Stimulated activated naive B cell treated with anti-CD40 and anti-IgM and Interleukin-4, amounts not matched to agents 10 μg/mL and 1 μg/mL and 100 μg/mL, for 72 hours (primary cell): Measurements from ENCODE around the gene DAB1.

Experiments
- ATAC-seq, 2 donors: fragments of 150-1000 bp; cut with Tn5 transposase; replicated peaks; 2 replicates each; pipeline ENCODE4 v1.10.0; 2021; ENCODE audit warnings: moderate library complexity in 1 of 2
- DNase-seq: peaks from one replicate; pipeline ENCODE4 v3.0.0; 2021
- H3K27ac Mint-ChIP-seq: one replicate; pipeline ENCODE4 v1.8.0; 2022; ENCODE audit warnings: mild to moderate bottlenecking, mixed read lengths
- H3K27me3 Mint-ChIP-seq, 2 donors: one replicate each; pipeline ENCODE4 v1.8.0; 2022; ENCODE audit warnings: mixed read lengths in 2 of 2
- H3K36me3 Mint-ChIP-seq, 2 donors: one replicate each; pipeline ENCODE4 v1.8.0; 2022; ENCODE audit warnings: mixed read lengths in 2 of 2, mild to moderate bottlenecking in 1 of 2
- H3K4me1 Mint-ChIP-seq, 2 donors: one replicate each; pipeline ENCODE4 v1.8.0; 2022; ENCODE audit warnings: mixed read lengths in 2 of 2, mild to moderate bottlenecking in 1 of 2
- H3K4me3 Mint-ChIP-seq, 2 donors: one replicate each; pipeline ENCODE4 v1.8.0; 2022; ENCODE audit warnings: mild to moderate bottlenecking in 2 of 2, mixed read lengths in 2 of 2, moderate library complexity in 1 of 2
- H3K9me3 Mint-ChIP-seq, 2 donors: one replicate each; pipeline ENCODE4 v1.8.0; 2022; ENCODE audit warnings: mixed read lengths in 2 of 2, mild to moderate bottlenecking in 1 of 2

DAB1 gene

GRCh38 chr1:57307392-57308170, 116.3 kb downstream of the DAB1 start:
- Mint-ChIP-seq H3K36me3 (no peaks in the 10 kb centered on the region), H3K27ac (no peak overlapping the region), H3K4me3 (no peak overlapping the region), H3K9me3 (peaks cover 6 to 7% of the 10 kb centered on the region in 2 donors), H3K4me1 (peaks cover 0 to 5% of the 10 kb centered on the region in 2 donors), H3K27me3 (no peaks in the 10 kb centered on the region)
- DNase-seq (no peak), ATAC-seq (peak; percentile 36 to 67)

DNA sequence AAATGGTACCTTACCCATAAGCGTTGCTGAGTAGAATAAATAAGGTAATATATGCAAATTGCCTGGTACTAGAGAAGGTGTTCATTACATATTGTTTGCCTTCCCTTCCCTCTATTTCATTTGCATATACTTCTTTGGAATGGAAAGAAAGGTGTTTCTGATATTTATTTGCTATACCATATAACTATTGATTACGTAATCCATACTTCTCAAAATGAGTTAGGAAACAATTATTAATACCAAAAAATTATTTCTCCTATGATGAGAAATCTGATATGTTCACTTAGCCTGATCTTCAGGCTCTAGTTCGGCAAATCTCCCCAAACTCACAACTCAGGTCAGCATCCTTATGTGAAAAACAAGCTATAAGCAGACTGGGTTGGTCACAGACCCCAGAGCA, 119.3 kb downstream of the DAB1 start:
- H3K4me1 Mint-ChIP-seq = peaks cover 0 to 5% of the 10 kb centered on the region in 2 donors
- H3K27ac Mint-ChIP-seq = no peak overlapping the region
- H3K9me3 Mint-ChIP-seq = peaks cover 7 to 8% of the 10 kb centered on the region in 2 donors
- DNase-seq (no peak), ATAC-seq (no peak)
- H3K27me3 Mint-ChIP-seq = peaks cover 0 to 3% of the 10 kb centered on the region in 2 donors
- no peak overlapping the region for H3K4me3 Mint-ChIP-seq
- H3K36me3 Mint-ChIP-seq = no peaks in the 10 kb centered on the region

DNA sequence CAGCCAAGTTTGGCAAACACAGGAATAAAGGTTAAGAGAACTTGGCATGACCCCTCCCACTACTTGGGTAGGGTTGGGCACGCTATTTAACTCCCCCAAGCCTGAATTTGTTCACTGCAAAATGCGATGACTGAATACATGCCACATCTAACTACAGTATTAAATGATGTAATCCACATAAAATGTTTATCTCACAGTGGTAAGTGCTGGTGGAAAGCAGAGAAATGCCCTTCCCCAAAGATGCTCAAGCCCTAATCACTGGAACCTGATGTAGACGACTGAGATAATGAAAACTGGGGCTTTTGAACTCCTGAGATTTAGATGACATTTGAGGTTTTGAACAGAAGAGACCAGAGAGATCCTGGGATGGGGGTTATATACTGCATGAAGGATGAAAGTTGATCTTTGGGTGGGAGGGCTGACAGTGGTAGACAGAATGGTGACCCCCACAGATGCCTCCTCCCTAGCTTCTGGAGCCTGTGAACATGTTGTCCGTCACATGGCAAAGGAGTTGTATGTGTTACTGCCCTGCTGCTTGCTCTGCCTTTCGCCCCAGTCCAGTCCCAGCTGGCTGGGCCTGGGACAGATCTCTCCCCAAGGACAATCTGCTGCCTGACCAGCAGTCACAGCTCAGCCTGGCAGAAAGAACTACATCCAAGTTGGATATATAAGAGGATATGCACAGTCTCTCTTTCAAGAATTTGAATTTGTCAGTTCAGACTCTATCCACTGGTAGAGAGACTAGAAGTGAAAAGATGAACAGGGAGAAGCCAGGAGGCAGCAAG, 120.9 kb downstream of the DAB1 start:
- no peak for DNase-seq
- Mint-ChIP-seq H3K36me3 (no peaks in the 10 kb centered on the region), H3K27ac (no peak overlapping the region), H3K9me3 (peaks cover 7 to 8% of the 10 kb centered on the region in 2 donors), H3K27me3 (peaks cover 0 to 3% of the 10 kb centered on the region in 2 donors), H3K4me3 (no peak overlapping the region), H3K4me1 (peaks cover 0 to 5% of the 10 kb centered on the region in 2 donors)
- ATAC-seq = no peak

- no peak for ATAC-seq
- Mint-ChIP-seq H3K9me3 (peaks cover 0 to 2% of the 10 kb centered on the region in 2 donors), H3K27me3 (peaks cover 0 to 3% of the 10 kb centered on the region in 2 donors), H3K4me1 (no peaks in the 10 kb centered on the region), H3K27ac (no peak overlapping the region), H3K4me3 (no peak overlapping the region), H3K36me3 (no peaks in the 10 kb centered on the region)
- DNase-seq = no peak
These were observed 123.7 kb downstream of the DAB1 start for GRCh38 chr1:57300186-57300585.

- peaks cover 0 to 3% of the 10 kb centered on the region in 2 donors for H3K27me3 Mint-ChIP-seq
- peaks cover 0 to 2% of the 10 kb centered on the region in 2 donors for H3K9me3 Mint-ChIP-seq
- no peaks in the 10 kb centered on the region for H3K4me1 Mint-ChIP-seq
- no peak overlapping the region for H3K4me3 Mint-ChIP-seq
- ATAC-seq = no peak
- no peak overlapping the region for H3K27ac Mint-ChIP-seq
- H3K36me3 Mint-ChIP-seq = no peaks in the 10 kb centered on the region
- DNase-seq = no peak
These were observed 127.1 kb downstream of the DAB1 start for GRCh38 chr1:57296726-57297250.

- no peak for ATAC-seq
- no peaks in the 10 kb centered on the region for H3K36me3 Mint-ChIP-seq
- H3K27ac Mint-ChIP-seq = no peak overlapping the region
- H3K4me3 Mint-ChIP-seq = no peak overlapping the region
- peaks cover 0 to 2% of the 10 kb centered on the region in 2 donors for H3K9me3 Mint-ChIP-seq
- H3K27me3 Mint-ChIP-seq = peaks cover 0 to 3% of the 10 kb centered on the region in 2 donors
- no peaks in the 10 kb centered on the region for H3K4me1 Mint-ChIP-seq
- DNase-seq = no peak
These were observed 128.5 kb downstream of the DAB1 start for GRCh38 chr1:57295326-57295725.

DNA sequence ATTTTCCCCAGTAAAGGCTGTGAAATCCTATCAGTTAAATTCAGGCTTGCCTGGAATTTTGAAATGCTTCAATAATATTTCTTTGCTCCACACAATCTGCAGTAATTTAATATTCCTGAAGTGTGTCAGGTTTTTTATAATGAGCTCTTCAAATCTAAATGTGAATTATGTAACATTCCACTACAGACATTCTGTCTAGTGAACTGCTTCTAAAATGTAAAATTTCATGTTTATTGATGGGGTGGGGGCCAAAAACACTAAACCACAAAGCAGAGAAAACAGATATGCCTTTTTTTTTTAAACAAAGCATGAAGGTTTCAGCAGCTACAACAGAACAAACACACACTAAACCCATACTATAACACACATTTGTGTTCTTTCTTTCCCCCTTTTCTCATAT, 129.7 kb downstream of the DAB1 start:
- no peak overlapping the region for H3K4me3 Mint-ChIP-seq
- no peak for DNase-seq
- no peak overlapping the region for H3K27ac Mint-ChIP-seq
- H3K36me3 Mint-ChIP-seq = no peaks in the 10 kb centered on the region
- no peaks in the 10 kb centered on the region for H3K9me3 Mint-ChIP-seq
- H3K27me3 Mint-ChIP-seq = peaks cover 0 to 3% of the 10 kb centered on the region in 2 donors
- ATAC-seq = no peak
- no peaks in the 10 kb centered on the region for H3K4me1 Mint-ChIP-seq

- peaks cover 0 to 2% of the 10 kb centered on the region in 2 donors for H3K9me3 Mint-ChIP-seq
- no peaks in the 10 kb centered on the region for H3K4me1 Mint-ChIP-seq
- no peak overlapping the region for H3K4me3 Mint-ChIP-seq
- DNase-seq (no peak), ATAC-seq (no peak)
- peaks cover 3 to 5% of the 10 kb centered on the region in 2 donors for H3K27me3 Mint-ChIP-seq
- no peaks in the 10 kb centered on the region for H3K36me3 Mint-ChIP-seq
- H3K27ac Mint-ChIP-seq = no peak overlapping the region
These were observed 130.6 kb downstream of the DAB1 start for GRCh38 chr1:57293214-57293613.

DNA sequence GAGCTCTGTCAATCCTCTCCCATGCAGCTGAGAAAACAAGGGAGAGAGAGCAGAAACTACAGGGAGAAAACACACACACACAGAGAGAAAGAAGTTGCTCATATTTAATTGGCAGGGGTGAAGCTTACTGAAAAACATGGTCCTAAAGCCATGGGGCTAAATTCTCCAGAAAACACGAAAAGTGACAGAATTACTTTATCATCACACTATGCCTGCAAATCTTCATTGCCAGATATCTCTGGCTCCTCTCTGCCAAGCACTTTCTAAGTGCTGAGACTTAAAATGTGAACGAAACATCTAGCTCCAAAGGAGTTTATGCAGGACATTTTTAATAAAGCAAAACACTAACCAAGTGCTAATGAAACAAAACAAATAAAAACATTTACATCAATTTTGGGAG, 134.1 kb downstream of the DAB1 start:
- Mint-ChIP-seq H3K4me3 (no peak overlapping the region), H3K4me1 (no peaks in the 10 kb centered on the region), H3K36me3 (no peaks in the 10 kb centered on the region), H3K27me3 (peaks cover 3 to 6% of the 10 kb centered on the region in 2 donors), H3K9me3 (peaks cover 0 to 2% of the 10 kb centered on the region in 2 donors), H3K27ac (no peak overlapping the region)
- DNase-seq (no peak), ATAC-seq (no peak)

- no peak for ATAC-seq
- no peak for DNase-seq
- Mint-ChIP-seq H3K36me3 (no peaks in the 10 kb centered on the region), H3K4me1 (no peaks in the 10 kb centered on the region), H3K9me3 (peaks cover 0 to 2% of the 10 kb centered on the region in 2 donors), H3K27me3 (peaks cover 3 to 6% of the 10 kb centered on the region in 2 donors), H3K4me3 (no peak overlapping the region), H3K27ac (no peak overlapping the region)
These were observed 137.9 kb downstream of the DAB1 start for GRCh38 chr1:57285992-57286391.

GRCh38 chr1:57282411-57282810, 141.4 kb downstream of the DAB1 start:
- H3K36me3 Mint-ChIP-seq = no peaks in the 10 kb centered on the region
- no peak overlapping the region for H3K4me3 Mint-ChIP-seq
- H3K9me3 Mint-ChIP-seq = no peaks in the 10 kb centered on the region
- DNase-seq (no peak), ATAC-seq (no peak)
- no peak overlapping the region for H3K27ac Mint-ChIP-seq
- H3K4me1 Mint-ChIP-seq = no peaks in the 10 kb centered on the region
- H3K27me3 Mint-ChIP-seq = no peaks in the 10 kb centered on the region

GRCh38 chr1:57281324-57281723, 142.5 kb downstream of the DAB1 start:
- no peak overlapping the region for H3K27ac Mint-ChIP-seq
- no peaks in the 10 kb centered on the region for H3K9me3 Mint-ChIP-seq

DNA sequence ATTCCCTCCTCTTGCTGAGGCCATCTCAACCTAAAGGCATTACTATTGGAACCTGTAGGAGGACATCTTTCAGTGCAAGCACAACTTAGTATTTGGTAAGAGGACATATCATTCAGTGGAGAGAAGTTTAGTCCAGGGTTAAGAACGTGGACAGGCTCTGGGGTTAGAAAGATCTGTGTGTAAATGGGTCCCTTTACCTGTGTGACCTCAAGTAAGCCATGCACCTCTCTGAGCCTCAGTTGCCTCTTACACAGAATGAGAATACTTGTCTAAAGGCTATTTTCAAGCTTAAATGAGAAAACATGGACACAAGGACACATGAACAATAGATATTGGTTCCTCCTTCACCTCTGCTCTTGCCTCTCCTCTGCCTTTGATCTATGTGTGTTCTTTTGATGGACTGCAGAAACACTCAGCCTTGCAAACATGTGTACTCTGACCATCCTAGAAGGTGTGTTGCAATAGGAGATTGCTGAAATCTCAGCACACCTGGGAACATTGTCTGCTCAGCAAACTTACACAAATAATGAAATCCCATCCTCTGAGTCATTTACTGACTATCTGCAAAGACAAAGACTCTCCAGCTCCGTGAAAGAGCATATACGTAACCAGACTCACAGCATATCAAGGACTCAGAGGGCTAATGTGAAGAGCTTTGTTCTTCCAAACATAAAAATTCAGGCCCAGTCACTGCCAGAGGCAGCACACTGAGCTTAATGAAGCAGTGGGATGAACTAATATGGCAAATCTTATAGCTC, 143.8 kb downstream of the DAB1 start:
- H3K9me3 Mint-ChIP-seq = no peaks in the 10 kb centered on the region
- no peak overlapping the region for H3K27ac Mint-ChIP-seq
- no peaks in the 10 kb centered on the region for H3K4me1 Mint-ChIP-seq
- DNase-seq (no peak), ATAC-seq (no peak)
- no peaks in the 10 kb centered on the region for H3K36me3 Mint-ChIP-seq
- no peak overlapping the region for H3K4me3 Mint-ChIP-seq
- H3K27me3 Mint-ChIP-seq = no peaks in the 10 kb centered on the region

More at GRCh38 chr1:57281324-57281723, 142.5 kb downstream of the DAB1 start:
- ATAC-seq = no peak
- Mint-ChIP-seq H3K4me3 (no peak overlapping the region), H3K4me1 (no peaks in the 10 kb centered on the region), H3K36me3 (no peaks in the 10 kb centered on the region), H3K27me3 (no peaks in the 10 kb centered on the region)
- no peak for DNase-seq

- no peaks in the 10 kb centered on the region for H3K36me3 Mint-ChIP-seq
- no peak for DNase-seq
- H3K9me3 Mint-ChIP-seq = no peaks in the 10 kb centered on the region
- H3K27ac Mint-ChIP-seq = no peak overlapping the region
- no peaks in the 10 kb centered on the region for H3K4me1 Mint-ChIP-seq
- no peak for ATAC-seq
- no peak overlapping the region for H3K4me3 Mint-ChIP-seq
- H3K27me3 Mint-ChIP-seq = no peaks in the 10 kb centered on the region
These were observed 145.3 kb downstream of the DAB1 start for GRCh38 chr1:57278558-57278957.
